GM21528 (cell line): ENCODE data around the gene STPG1.
A peak's percentile ranks its signal among the peaks of the same experiment; 100 is the strongest.

ENCODE experiments used
- ATAC-seq: cut with Tn5 transposase; IDR thresholded peaks from one replicate; pipeline ENCODE4 v1.9.1; 2021; ENCODE audit warnings: mild to moderate bottlenecking, moderate library complexity; ENCODE audit not compliant: unreplicated experiment, low FRiP score

STPG1 gene

GRCh38 chr1:24400065-24400464, 13.5 kb downstream of the STPG1 start:
- no peak for ATAC-seq

GRCh38 chr1:24393892-24394291, 19.7 kb downstream of the STPG1 start:
- no peak for ATAC-seq

- no peak for ATAC-seq
These were observed 20.5 kb downstream of the STPG1 start for GRCh38 chr1:24392982-24393650.

- no peak for ATAC-seq
These were observed 21.0 kb downstream of the STPG1 start for GRCh38 chr1:24392604-24392946.

- peak; percentile 63 for ATAC-seq
These were observed 21.5 kb downstream of the STPG1 start for GRCh38 chr1:24391882-24392603.

- peak; percentile 46 for ATAC-seq
These were observed 22.4 kb downstream of the STPG1 start for GRCh38 chr1:24390924-24391782.

- no peak for ATAC-seq
These were observed 24.3 kb downstream of the STPG1 start for GRCh38 chr1:24389231-24389678.

GRCh38 chr1:24388331-24388885, 25.2 kb downstream of the STPG1 start:
- ATAC-seq: no peak

DNA sequence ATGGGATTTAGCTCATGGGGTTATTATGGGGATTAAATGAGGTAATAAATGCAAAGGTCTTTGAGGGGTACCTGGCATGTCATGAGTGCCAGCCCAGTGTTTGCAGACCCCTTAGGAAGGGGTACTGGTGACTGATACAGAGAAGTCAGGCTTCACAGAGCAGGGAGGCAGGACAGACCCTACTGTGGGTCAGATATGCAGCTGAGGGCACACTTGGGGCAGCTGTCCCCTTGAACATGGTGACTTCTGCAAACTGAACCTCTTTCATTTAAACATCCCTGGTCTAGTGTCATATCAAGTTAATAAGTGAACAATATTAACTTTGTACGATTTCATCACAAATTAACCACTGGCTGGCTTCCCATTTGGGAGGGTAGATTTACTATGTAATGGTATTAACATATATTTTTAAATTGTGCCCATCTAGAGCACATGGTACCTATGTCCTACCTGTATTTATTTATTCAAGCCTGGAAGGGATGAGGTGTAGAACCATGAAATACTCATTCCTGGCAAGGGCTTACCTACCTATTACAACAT, 25.9 kb downstream of the STPG1 start:
- ATAC-seq: no peak

DNA sequence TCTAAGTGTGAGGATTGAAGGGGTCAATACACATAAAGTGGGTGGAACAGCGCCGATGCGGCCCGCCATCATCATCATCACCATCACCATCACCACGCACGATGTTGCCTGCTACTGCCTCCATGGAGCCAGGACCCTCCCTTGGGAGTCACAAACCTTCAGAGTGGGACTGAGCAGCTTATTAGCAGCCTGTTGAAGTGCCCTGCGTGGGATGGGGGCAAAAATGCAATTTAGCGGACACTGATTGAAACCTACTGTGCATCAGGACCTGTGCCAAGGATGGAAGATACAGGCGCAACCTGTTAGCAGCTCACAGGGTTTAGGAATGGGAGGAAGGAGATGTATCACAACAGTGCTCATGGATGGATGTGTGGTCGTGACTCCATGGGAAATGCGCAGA, 26.7 kb downstream of the STPG1 start:
- ATAC-seq: no peak

DNA sequence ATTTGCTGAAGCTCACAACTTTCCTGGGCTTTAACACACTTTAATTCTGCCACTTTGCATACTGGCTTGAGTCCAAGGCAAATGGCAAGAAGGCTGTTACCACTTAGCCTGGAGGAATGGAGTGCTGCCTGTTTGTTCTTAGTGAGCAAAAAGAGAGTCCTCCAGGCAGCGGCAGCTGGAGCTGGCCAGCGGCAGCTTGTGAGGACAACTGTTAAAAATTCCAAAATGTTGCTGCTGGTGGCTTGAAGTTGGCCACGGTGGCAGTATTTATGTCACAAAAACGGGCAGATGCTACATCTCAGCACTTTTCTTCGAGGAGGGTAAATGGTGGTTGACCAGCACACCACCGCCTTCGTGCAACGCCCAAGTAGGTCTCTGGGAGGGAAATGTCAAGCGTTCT, 27.3 kb downstream of the STPG1 start:
- no peak for ATAC-seq

DNA sequence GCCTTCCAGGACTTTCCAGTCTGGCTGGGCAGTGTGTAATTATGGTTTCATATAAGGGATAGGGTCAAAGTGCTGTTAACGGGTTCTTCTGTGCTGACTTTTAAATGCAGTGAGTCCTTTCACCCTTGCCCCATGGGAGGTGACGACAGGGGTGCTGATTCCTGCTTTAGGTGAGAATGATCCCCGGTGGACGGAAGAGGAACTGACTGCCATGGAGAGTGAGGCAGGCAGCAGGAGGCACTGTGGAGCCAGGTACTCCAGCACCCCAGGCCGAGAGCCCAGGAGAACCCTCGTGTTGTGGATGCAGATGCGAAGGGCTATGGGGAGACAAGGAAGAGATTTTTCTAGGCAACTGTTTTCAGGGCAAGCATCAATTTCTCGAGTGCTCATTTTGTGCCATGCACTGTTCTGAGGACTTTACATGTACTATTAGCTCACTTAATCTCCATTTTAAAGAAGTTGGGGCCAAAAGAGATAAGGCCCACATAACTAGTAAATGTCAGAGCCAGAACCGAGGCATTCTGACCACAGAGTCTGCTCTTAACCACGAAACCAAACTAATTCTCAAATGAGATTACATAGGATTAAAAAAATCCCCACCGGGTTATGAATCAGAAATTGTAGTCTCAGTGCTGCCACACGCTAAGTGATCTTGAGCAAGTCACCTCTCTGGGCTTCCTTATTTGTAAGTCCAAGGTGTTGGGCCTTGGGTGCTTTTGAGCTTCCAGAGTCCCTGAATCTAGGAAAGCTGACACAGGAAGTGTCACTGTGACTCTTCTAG, 28.2 kb downstream of the STPG1 start:
- ATAC-seq: no peak

- no peak for ATAC-seq
These were observed 29.1 kb downstream of the STPG1 start for GRCh38 chr1:24384251-24385090.

DNA sequence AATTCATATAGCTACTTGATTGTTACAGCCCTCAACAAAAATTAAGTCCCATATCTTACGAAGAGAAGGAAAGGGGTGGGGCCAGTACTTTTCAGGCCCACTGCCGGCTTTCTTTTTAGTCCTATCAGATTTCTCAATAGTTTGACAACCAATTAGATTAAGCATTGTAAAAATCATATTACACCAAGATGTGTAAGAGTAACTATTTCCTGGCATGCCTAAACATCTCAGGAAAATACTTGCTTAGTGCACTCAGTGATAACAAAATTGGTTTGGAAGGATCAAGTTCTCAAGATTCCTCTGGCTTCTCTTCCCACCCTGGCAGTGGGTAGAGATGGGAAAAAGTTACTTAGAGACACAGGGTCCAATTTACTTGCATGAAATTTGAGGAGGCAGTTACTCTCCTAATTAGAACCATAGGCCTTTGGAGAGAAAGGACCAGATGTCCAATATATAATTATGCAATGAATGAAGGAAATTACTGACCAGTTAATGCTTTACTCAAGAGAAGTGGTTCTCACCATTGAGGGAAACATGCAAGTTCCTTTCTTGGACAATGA, 30.1 kb downstream of the STPG1 start:
- ATAC-seq: no peak

- no peak for ATAC-seq
These were observed 31.4 kb downstream of the STPG1 start for GRCh38 chr1:24382165-24382577.

- no peak for ATAC-seq
These were observed 32.3 kb downstream of the STPG1 start for GRCh38 chr1:24381256-24381655.

- ATAC-seq: no peak
These were observed 33.1 kb downstream of the STPG1 start for GRCh38 chr1:24380508-24380907.

GRCh38 chr1:24379733-24380315, 33.8 kb downstream of the STPG1 start:
- no peak for ATAC-seq
